Activated CD4-positive, CD25-positive, alpha-beta regulatory T cell treated with anti-CD3 and anti-CD28 coated beads, Interleukin-2, amount 50 U/mL, for 24 hours (primary cell): ENCODE results near the gene MAVS.

Experiments used
- ATAC-seq, 2 donors: fragments of 150-1000 bp; cut with Tn5 transposase; one replicate each; pipeline ENCODE4 v1.10.0; 2021; ENCODE audit warnings: mild to moderate bottlenecking in 1 of 2, moderate library complexity in 1 of 2

Gene MAVS

GRCh38 chr20:3911956-3912355, 65.3 kb downstream of the MAVS start:
- ATAC-seq = no peak

GRCh38 chr20:3914446-3914845, 67.8 kb downstream of the MAVS start:
- ATAC-seq = no peak

GRCh38 chr20:3915691-3916090, 69.1 kb downstream of the MAVS start:
- peak in 1 of 2 donors; percentile 68 for ATAC-seq

GRCh38 chr20:3916364-3916763, 69.7 kb downstream of the MAVS start:
- no peak for ATAC-seq

GRCh38 chr20:3919352-3919751, 72.7 kb downstream of the MAVS start:
- ATAC-seq = no peak

GRCh38 chr20:3922223-3922982, 75.8 kb downstream of the MAVS start:
- no peak for ATAC-seq

GRCh38 chr20:3922983-3923339, 76.3 kb downstream of the MAVS start:
- ATAC-seq = peak in 1 of 2 donors; percentile 14

GRCh38 chr20:3923818-3924217, 77.2 kb downstream of the MAVS start:
- ATAC-seq = no peak

- ATAC-seq = peak in 1 of 2 donors; percentile 17
Observed at GRCh38 chr20:3924304-3925112, 77.9 kb downstream of the MAVS start.

GRCh38 chr20:3925113-3925695, 78.6 kb downstream of the MAVS start:
- ATAC-seq = no peak
